Muscle of arm (tissue), 12 donors: ENCODE results near the gene B4GALNT2. TPM values are rescaled to one million over a fixed set of nuclear protein-coding genes. Genes with fewer than 3 reads are reported as not detected.
"Not testable (repeated sequence)": the region's sequence is repeated elsewhere in the genome, so short reads cannot be mapped to it uniquely, and the experiment has no call there.

ENCODE experiments used
- DNase-seq: peaks from one replicate; pipeline ENCODE4 v3.0.0-alpha.2; 2013
- polyA plus RNA-seq, 12 donors: library from polyadenylated mRNA; unstranded; fragments of 120-200 nt; gene quantifications; one replicate each; pipeline ENCODE4 v1.2.1, GENCODE V29; 2013; ENCODE audit not compliant: insufficient read length in 12 of 12

Gene B4GALNT2
- polyA plus RNA-seq, 12 donors, result 0.07 to 0.36 (median 0.15) TPM; not detected in 2

DNA sequence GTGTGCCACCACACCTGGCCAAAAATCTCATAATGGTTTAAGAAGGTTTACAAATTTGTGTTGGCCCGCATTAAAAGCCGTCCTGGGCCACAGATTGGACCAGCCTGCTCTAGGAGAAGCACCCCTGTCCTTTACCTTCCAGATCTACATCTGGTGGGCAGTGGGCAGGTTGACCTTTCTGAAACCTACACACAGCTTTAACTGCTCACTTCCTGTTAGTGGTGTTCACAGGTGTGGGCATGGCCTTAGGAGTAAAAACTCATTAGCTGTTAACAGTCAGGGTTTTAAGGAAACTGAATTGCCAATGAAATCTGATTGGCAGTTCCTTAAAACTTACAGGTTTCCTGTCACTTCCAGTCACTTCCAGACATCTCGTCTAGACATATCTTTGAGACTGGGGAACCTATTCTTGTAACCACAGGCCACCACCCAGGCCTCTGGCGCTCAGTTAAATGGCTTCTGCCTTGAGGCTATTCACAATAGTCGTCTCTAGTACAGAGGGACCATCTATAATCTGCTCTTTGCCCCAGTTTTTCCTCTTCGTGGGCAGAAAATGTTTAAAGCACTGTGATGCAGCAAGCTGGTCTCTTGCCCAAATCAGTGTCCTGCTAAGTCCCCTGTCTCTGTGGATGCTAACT is 48.5 kb downstream of the B4GALNT2 start:
- DNase-seq, result no peak

DNA sequence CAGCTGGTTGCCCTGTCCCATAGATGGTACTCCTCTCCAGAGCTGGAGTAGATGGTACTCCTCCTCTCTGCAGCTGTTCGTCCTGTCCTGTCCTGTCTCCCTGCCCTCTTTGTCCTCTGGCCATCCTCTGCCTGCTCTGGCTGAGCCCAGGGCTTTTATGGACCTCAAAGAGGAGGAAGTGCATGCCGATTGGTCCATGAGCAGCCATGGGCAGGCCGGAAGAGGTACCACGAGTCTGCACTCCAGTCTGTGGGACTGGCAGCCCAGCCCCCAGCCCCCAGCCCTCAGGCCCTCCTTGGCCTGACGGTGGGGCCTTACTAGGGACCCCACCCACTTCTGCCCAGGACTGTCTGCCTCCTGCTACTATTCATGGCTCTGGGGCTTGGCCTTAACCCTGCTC is 50.8 kb downstream of the B4GALNT2 start:
- no peak for DNase-seq

DNA sequence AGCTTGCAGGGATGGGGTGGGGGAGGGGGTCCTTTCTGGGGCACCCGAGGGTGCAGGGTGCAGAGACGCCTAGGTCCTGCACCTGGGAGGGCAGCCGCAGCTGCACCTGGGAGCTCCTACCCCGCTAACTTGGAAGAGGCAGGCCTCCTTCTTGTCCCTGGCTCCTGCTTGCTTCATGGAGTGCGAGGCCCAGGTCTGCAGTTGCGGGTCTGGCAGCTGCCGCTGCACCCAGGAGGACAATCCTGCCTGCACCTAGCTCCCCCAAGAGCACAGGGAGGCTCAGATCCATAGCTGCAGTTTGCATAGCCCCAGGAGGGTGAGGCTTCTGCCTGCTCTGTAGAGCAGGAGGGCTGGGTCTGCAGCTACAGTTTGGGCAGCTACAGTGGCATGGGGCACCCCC is 51.2 kb downstream of the B4GALNT2 start:
- no peak for DNase-seq

DNA sequence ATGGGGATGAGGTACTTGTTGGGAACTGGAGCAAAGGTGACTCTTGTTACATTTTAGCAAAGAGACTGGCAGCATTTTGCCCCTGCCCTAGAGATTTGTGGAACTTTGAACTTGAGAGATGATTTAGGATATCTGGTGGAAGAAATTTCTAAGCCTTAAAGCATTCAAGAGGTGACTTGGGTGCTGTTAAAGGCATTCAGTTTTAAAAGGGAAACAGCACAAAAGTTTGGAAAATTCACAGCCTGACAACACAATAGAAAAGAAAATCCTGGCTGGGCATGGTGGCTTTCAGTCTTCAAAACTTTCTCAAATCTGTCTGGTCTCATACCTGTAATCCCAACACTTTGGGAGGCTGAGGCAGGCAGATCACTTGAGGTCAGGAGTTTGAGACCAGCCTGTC is 52.0 kb downstream of the B4GALNT2 start:
- not testable (repeated sequence) for DNase-seq

DNA sequence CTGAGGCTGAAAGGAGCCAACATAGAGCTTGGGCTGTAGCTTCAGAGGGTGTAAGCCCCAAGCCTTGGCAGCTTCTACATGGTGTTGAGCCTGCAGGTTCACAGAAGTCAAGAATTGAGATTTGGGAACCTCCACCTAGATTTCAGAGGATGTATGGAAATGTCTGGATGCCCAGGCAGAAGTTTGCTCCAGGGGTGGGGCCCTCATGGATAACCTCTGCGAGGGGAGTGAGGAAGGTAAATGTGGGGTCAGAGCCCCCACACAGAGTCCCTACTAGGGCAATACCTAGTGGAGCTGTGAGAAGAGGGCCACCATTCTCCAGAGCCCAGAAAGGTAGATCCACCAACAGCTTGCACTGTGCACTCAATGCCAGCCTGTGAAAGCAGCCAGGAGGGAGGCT is 52.8 kb downstream of the B4GALNT2 start:
- DNase-seq, result not testable (repeated sequence)

DNA sequence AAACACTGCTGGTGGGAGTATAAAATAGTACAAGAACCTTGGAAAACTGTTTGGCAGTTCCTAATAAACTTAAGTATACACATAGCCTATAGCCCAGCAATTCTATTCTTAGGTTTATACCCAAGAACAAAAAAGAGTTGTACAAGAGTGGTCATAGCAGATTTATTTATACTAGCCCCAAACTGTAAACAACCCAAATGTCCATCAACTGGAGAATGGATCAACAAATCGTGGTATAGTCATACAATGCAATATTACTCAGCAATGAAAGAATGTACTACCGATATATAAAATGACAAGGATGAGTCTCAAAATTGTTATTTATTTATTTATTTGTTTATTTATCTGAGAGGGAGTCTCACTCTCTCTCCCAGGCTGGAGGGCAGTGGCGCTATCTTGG is 54.7 kb downstream of the B4GALNT2 start:
- no peak for DNase-seq

DNA sequence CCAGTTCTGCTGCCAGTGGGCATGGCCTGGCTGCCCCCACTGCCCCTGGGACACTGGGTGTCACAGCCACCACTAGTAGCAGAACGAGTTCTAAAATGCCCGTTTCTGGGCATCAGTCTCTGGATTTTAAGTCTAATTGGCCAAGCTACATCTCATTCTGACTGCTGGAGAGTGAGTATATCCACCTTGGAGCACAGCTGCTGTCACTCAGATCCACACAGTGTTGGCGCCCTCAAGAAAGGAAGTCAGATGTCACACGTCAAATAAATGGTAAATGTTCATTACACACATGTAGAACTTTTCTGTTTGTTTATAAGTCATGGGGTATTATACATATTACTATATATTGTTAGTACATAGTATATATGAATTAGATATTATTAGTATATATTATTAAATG is 58.4 kb downstream of the B4GALNT2 start:
- no peak for DNase-seq

DNA sequence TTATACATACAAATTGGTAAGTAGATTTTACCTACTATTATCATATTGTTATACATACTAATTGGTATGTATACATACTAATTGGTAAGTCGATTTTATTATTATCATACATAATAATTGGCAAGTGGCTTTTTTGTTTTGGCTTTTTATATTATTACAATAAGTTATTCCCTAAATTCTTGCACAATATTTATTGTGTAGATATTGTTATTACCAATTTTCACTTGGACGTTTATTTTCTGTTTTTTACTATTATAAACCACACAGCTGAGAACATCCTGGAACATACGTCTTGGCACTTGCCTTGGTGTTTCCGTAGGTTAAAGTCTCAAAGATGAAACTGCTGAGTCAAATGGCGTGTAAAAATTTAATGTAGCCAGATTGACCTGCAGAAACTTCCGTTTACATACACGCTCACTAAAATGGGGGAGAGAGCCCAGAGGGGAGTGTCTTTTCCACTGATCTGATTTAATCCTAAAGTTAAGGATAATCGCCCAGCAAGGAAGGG is 58.9 kb downstream of the B4GALNT2 start:
- DNase-seq, result no peak

DNA sequence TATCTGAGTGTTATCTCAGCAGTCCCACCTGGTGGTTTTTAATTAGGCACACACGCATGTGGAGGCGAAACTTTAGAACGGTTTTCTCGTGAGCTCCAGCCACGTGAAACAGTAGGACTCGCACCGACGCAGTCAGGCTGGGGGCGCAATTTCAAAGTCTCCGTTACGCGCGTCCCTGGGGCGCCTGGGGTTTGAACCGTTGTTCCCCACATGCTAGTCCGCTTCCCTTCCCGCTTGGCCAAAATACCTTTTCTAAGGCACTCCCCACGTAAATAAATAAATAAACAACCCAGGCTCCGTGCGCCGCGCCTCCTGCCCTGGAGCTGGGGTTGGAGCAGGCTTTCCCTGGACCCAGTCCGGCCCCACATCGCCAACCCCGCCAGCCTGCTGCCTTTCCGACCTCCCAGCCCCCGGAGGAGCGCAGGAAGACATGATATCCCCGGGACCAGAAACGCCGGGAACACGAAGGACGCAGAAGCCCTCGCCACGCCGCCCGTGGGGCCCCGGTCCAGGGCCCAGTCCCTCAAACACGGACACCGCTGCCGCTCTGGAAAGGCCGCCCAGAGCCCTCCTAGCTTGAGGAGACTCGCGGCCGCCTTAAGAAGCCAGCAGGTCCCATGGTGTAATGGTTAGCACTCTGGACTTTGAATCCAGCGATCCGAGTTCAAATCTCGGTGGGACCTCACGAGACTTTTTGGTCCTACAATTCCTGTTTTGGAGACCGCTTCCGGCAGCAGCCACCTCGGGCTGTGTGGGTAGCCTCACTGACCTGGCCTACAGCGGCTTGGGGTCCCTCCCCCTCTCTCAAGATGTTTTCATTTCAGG is 59.6 kb downstream of the B4GALNT2 start:
- peak; percentile 95 for DNase-seq

DNA sequence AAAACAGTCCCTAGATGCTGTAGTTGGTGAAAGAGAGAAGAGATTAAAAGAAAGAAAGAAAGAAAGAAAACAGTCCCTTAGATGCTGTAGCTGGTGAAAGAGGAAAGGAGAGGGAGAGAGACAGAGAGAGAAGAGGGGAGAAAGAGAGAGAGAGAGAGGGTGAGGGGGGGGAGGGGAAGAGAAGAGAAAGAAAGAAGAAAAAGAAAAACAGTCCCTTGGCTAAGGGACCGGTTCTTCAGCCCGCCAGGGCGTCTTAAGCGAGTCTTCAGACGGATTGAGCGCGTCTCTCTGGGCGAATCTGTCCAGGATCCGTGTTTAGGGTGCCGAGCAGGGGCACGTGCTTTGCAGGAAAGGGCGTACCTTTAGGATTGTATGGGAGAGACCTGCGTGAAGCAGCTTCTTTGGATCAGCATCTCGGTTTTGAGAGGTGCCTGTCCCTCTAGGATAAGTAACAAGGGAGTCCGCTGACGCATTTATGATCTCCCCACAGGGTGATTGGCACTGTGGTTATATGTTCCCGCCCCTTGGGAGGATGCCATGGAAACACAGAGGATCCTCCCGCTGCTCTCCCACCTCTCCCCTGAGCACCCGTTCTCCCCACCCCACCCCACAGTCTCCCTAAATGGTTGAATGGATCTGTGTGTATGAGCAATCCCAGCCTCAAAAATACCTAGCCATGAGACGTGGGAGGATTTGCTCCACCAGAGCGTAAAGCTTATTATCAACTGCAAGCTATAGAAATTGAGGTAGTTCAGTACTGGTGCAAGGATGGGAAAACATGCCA is 61.1 kb downstream of the B4GALNT2 start:
- peak; percentile 35 for DNase-seq

DNA sequence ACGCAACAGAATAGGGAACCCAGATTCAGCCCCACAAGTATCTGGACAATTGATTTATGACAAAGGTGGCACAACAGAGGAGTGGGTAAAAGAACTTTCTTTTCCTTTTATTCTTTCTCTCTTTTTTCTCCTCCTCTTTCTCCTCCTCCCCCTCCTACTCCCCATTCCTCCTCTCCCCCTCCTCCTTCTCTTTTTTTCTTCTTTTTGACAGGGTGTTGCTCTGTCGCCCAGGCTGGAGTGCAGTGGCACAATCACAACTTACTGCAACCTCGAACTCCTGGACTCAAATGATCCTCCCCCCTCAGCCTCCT is 61.7 kb downstream of the B4GALNT2 start:
- DNase-seq, result no peak

DNA sequence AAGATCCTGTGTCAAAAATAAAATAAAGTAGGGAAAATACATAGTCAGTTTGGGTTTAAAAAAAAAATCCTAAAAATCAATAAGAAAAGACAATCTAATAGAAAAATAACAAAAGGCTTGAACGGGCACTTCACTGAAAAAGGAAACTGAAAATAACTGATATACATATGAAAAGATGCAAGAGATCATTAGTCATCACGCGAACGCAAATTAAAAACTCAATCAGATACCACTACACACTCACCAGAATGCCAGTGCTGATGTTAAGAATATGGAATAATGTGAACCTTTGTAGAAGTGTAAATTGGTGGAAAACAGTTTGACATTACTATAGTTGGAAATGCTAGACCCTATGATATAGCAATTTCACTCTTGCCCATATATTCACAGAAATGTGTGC is 63.2 kb downstream of the B4GALNT2 start:
- DNase-seq, result no peak

DNA sequence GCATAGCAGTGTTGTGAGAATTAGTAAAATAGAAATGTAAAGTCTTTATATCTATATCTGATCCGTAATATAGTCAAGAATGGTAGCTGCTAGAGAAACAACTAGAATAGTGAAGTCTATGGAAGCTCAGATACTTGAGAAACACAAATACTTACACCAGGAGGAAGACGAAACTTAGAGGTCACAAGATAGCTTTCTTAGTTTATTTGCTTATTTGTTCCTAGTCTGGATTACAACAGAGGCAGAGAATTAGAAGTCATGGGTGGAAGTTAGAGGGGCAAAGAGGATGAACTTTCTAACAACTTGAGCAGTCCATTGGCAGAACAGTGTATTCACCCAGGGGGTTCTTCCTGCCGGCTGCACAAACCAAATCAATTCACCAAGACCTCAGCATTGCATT is 64.0 kb downstream of the B4GALNT2 start:
- DNase-seq, result no peak

DNA sequence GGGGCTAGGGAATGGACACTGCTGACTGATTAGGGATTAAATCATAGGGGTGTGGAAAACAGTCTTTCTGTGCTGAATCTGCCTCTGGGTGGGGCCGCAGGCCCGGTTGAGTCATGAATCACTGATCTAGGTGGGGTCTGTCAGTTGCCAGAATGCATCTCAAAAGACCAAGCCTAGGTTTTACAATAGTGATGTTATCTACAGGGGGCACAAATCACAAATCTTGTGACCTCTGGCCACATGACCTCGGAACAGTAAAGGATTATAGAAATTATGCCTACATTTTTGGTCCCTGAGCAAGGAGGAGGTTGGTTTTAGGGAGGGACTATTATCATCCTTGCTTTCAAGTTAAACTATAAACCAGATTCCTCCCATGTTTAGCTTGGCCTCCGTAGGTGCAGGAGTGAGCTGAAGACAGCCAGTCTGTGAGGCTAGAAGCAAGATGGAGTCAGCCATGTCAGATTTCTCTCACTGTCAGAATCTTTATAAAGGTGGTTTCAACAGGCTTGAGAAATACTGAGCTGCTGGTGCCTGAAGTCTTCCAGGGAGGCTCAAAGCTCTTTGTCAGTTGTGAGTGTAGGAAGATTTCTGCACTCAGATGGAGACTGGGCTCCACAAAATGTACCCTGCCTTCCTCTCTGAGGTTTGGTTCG is 64.9 kb downstream of the B4GALNT2 start:
- no peak for DNase-seq

DNA sequence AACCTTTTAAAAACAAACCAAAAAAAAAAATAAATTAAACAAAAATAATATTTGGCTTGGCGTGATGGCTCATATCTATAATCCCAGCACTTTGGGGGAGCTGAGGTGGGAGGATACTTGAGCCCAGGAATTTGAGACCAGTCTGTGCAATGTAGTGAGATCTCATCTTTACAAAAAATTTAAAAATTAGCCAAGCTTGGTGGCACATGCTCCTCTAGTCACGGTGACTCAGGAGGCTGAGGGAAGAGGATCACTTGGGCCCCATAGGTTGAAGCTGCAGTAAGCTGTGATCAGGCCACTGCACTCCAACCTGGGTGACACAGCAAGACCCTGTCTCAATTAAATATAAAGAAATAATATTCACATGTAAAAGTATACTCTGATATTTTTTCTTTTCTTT is 65.6 kb downstream of the B4GALNT2 start:
- DNase-seq, result no peak

DNA sequence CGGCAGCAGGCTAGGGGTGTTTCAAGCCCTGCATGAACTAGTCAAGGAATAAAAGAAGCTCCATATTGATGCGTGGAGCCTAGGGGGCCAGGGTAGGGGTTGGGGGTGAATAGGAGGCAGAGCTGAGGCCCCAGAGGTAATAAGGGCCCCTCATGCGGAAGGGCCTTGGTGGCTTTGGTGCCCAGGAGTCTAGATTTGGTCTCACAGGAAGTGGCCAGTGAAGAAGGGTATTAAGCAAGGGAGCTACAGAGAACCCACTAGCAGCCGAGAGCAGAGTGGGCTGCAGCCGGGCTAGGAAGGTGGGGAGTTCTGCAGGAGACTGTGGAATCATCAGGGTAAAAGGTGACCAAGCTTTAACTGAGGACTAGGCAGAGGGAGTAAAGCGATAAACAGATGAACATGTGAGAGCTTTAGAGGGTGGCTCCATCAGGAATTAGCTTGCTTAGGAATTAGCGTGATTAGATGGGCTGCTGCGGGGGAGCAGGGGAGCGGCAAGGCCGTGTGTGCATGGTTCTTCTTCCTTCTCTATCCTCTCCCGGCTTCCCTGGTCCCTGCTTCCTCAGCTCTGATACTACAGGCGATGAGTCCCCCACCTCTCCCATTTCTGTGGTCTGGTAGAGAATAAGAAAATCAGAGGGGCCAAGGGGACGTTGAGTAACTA is 68.0 kb downstream of the B4GALNT2 start:
- DNase-seq, result no peak

DNA sequence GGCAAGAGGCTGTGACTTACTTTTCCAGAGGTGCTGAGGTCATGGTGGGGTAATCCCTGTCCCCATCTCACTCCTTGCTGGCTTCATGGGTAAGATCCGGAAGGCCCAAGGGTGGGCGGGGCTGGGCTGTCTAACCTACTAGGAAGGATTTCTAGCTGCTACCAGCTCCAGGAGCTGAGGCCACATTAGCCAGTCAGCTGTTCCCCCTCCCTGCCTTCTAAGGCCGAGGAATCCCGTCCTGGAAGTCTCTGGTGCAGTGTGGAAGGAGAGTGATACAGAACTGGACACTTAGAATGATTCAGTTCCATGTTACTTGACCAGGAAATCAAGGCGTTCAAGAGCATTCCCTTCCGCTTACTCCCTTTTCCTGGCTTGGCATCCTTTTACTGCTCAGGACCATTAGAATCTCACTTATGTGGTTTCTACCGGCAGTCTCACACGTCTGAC is 68.9 kb downstream of the B4GALNT2 start:
- no peak for DNase-seq

DNA sequence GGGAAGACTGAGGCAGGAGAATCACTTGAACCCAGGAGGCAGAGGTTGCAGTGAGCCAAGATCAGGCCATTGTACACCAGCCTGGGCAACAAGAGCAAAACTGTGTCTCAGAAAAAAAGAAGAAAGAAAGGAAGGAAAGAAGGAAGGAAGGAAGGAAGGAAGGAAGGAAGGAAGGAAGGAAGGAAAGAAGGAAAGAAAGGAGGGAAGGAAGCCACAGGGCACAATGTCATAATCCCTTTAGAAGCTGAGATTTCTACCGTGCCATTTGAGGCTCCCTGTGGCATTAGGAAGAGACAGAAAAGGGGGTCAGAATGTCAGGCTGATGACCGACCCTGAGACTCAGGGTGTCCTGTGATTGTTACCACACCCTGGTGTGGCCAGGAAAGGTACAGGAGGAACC is 71.2 kb downstream of the B4GALNT2 start:
- DNase-seq, result no peak

DNA sequence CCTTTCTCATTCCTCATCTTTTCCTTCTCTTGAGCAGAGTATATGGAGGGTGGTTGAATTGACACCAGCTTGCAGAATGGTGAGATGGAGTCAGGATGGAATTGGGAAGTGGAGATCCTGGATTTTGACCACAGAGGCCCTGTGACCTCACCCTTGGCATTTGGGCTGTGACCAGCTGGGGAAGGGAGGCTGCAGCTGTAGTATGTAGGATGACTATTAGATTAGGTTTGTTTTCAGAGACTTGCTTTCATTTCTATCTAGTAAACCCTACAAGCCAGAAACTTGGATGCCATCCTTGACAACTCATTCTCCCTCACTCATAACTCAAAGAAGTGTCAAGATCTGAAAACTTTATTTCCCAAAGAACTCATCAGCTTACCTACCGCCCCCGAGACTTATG is 71.9 kb downstream of the B4GALNT2 start:
- no peak for DNase-seq

DNA sequence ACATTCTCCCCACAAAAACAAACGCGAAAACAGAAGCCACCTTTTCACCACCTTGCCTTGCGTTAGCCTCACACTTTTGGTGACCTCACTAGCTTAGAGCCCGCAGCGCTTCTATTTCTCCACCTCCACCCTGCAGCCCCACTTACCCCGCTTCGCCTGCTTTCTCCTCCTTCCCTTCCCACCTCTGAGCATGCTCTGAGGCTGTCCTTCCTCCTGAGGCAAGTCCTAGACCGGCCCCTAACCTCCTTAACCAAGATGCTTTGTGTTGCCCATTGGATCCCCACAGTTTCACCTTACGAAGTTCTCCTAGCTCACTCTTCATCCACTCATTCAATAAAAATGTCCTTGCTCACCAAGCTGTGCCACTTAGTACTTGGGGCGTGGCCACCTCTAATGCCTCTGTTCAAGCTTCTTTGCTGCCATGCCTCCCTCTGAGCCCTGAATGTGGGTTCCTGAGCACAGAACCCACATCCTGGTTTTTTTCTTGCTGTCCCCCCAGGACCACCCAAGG is 76.5 kb downstream of the B4GALNT2 start:
- DNase-seq, result no peak
